Endothelial cell of umbilical vein (primary cell): ENCODE measurements around the gene TMPRSS4. TPM values are rescaled to one million over a fixed set of nuclear protein-coding genes. Genes with fewer than 3 reads are reported as not detected.

ENCODE experiments used
- BruUV-seq: library from RNA; stranded (reverse); fragments of 400-500 nt; replicated peaks from 2 replicates; lab custom pipeline; 2021; lab: Mats Ljungman, UMichigan
- CTCF ChIA-PET: fragments of 300-600, 350-600 bp; sonication (Branson Sonifier 250); formaldehyde crosslinking; loops from one replicate; lab custom pipeline; 2021; ENCODE audit warnings: antibody characterized with exemption, inconsistent platforms; lab: Charles Lee
- POLR2A ChIA-PET: fragments of 300-600, 350-600 bp; sonication (Branson Sonifier 250); formaldehyde crosslinking; loops from one replicate; lab custom pipeline; 2021; ENCODE audit warnings: antibody characterized with exemption, inconsistent platforms; lab: Charles Lee
- DNase-seq: peaks from one replicate; pipeline ENCODE4 v3.0.0-alpha.2; 2011; ENCODE audit warnings: low read depth, low spot score
- FAIRE-seq: peaks from 2 replicates; lab custom pipeline; 2011; peaks lifted over from hg19 to GRCh38; lab: Jason Lieb, UNC
- H2AFZ ChIP-seq: 2 replicates; pipeline ENCODE4 v1.6.0; 2012; ENCODE audit warnings: low read depth, low read length, control low read depth, inconsistent platforms
- H3K27ac ChIP-seq: 2 replicates; pipeline ENCODE4 v1.5.1; 2011; ENCODE audit warnings: low read depth, mild to moderate bottlenecking, control low read depth, low read length, moderate library complexity; ENCODE audit not compliant: insufficient read depth
- H3K27me3 ChIP-seq, 2 experiments: 2 replicates each; pipeline versions ENCODE4 v1.6.0 to v1.6.1; 2011; ENCODE audit warnings: low read length in 2 of 2, mixed read lengths in 1 of 2; ENCODE audit not compliant: control insufficient read depth in 2 of 2, insufficient read depth in 2 of 2
- H3K36me3 ChIP-seq, 2 experiments: 2 replicates in 1 of 2; 3 replicates in 1 of 2; pipeline ENCODE4 v1.5.1; 2011; ENCODE audit warnings: low read length in 2 of 2, mild to moderate bottlenecking in 1 of 2, moderate library complexity in 1 of 2; ENCODE audit not compliant: control insufficient read depth in 2 of 2, insufficient read depth in 2 of 2; ENCODE audit errors: extremely low read depth in 1 of 2
- H3K4me1 ChIP-seq: 3 replicates; pipeline ENCODE4 v1.5.1; 2011; ENCODE audit warnings: mild to moderate bottlenecking, low read length; ENCODE audit not compliant: control insufficient read depth, insufficient read depth; ENCODE audit errors: extremely low read depth
- H3K4me2 ChIP-seq: 2 replicates; pipeline ENCODE4 v1.6.1; 2011; ENCODE audit warnings: low read length, control low read depth, mixed read lengths; ENCODE audit not compliant: insufficient read depth
- H3K4me3 ChIP-seq, 3 experiments: fragments of 200-600 bp in 1 of 3; sonication (generic), shearing (Covaris generic) in 1 of 3; replicated peaks in 1 of 3; 2 replicates each; pipeline ENCODE4 v1.5.1; 2011 to 2016; ENCODE audit warnings: control low read depth in 3 of 3, low read length in 3 of 3, mild to moderate bottlenecking in 2 of 3, inconsistent platforms in 1 of 3, low read depth in 1 of 3, moderate library complexity in 1 of 3; ENCODE audit not compliant: insufficient read depth in 1 of 3
- H3K79me2 ChIP-seq: 2 replicates; pipeline ENCODE4 v1.6.0; 2012; ENCODE audit warnings: low read length, inconsistent platforms; ENCODE audit not compliant: control insufficient read depth, insufficient read depth
- H3K9ac ChIP-seq: replicated peaks from 2 replicates; pipeline ENCODE3; 2011; ENCODE audit warnings: low read length, control low read depth; ENCODE audit not compliant: insufficient read depth; ENCODE audit errors: extremely low read depth
- H3K9me1 ChIP-seq: replicated peaks from 3 replicates; pipeline ENCODE4 v1.6.0; 2011; ENCODE audit warnings: mild to moderate bottlenecking, low read length; ENCODE audit not compliant: control insufficient read depth, insufficient read depth; ENCODE audit errors: extremely low read depth
- H3K9me3 ChIP-seq: replicated peaks from 2 replicates; pipeline ENCODE4 v1.5.1; 2012; ENCODE audit warnings: low read length, inconsistent platforms; ENCODE audit not compliant: control insufficient read depth, insufficient read depth
- H4K20me1 ChIP-seq: replicated peaks from 2 replicates; pipeline ENCODE3; 2011; ENCODE audit warnings: mild to moderate bottlenecking, low read length; ENCODE audit not compliant: control insufficient read depth, insufficient read depth; ENCODE audit errors: extremely low read depth
- EZH2 ChIP-seq: IDR thresholded peaks from 2 replicates; pipeline ENCODE4 v1.6.1; 2012; ENCODE audit warnings: borderline replicate concordance, low read depth, mild to moderate bottlenecking, moderate library complexity, low read length, inconsistent platforms; ENCODE audit not compliant: severe bottlenecking
- FOS ChIP-seq: IDR thresholded peaks from 2 replicates; pipeline ENCODE4 v1.6.1; 2011; ENCODE audit warnings: mild to moderate bottlenecking, low read length, moderate library complexity, borderline replicate concordance; ENCODE audit not compliant: insufficient read depth
- GATA2 ChIP-seq: IDR thresholded peaks from 2 replicates; pipeline ENCODE4 v1.7.0; 2011; ENCODE audit warnings: low read depth, mild to moderate bottlenecking, moderate library complexity, mixed read lengths, low read length; ENCODE audit not compliant: insufficient read length, insufficient read depth
- JUN ChIP-seq: IDR thresholded peaks from 2 replicates; pipeline ENCODE4 v1.6.1; 2011; ENCODE audit warnings: borderline replicate concordance, low read depth; ENCODE audit not compliant: insufficient read length, insufficient read depth
- MYC ChIP-seq: IDR thresholded peaks from one replicate; pipeline ENCODE4 v1.6.1; 2011; ENCODE audit warnings: mild to moderate bottlenecking, low read depth, low read length
- POLR2A ChIP-seq: IDR thresholded peaks from 2 replicates; pipeline ENCODE4 v1.6.1; 2012; ENCODE audit warnings: low read depth, mild to moderate bottlenecking, control low read depth, low read length
- POLR2AphosphoS5 ChIP-seq: IDR thresholded peaks from 2 replicates; pipeline ENCODE4 v1.6.1; 2012; ENCODE audit warnings: low read depth, mild to moderate bottlenecking, control low read depth, low read length, moderate library complexity; ENCODE audit not compliant: insufficient read depth
- dilution Hi-C: fragments of 300-500 bp; cut with MboI; formaldehyde crosslinking; loops from one replicate; pipeline ENCODE4 v1.15.0; 2019; ENCODE audit warnings: low sequenced_read_pairs; ENCODE audit not compliant: extremely low pct_ligation_motif_present
- intact Hi-C: fragments of 100-400 bp; cut with micrococcal nuclease; formaldehyde crosslinking; loops from one replicate; pipeline ENCODE4 v1.10.0; 2022
- polyA plus RNA-seq, 4 experiments: library from polyadenylated mRNA; depleted of rRNA in 3 of 4; stranded (reverse) in 3 of 4; unstranded in 1 of 4; fragments of >200 nt; gene quantifications; 2 replicates each; pipeline versions ENCODE4 v1.2.1 to v1.2.3, GENCODE V29; 2011 to 2012; ENCODE audit warnings: missing spikeins in 1 of 4
- total RNA-seq: library from RNA; stranded (reverse); gene quantifications from 2 replicates; pipeline ENCODE4 v1.2.3, GENCODE V29; 2021
- TF ChIP-seq, protein P1 (sequence below): IDR thresholded peaks from 2 replicates; pipeline ENCODE4 v1.6.1; 2011; ENCODE audit not compliant: insufficient read depth, insufficient read length
- TF ChIP-seq, protein P2 (sequence below), 2 donors: IDR thresholded peaks; 1 replicate in 1 of 2; 2 replicates in 1 of 2; pipeline ENCODE4 v1.5.1; 2011; ENCODE audit warnings: low read length in 2 of 2, mild to moderate bottlenecking in 2 of 2, moderate library complexity in 2 of 2, control low read depth in 1 of 2, inconsistent platforms in 1 of 2, low read depth in 1 of 2; ENCODE audit not compliant: insufficient read depth in 1 of 2; ENCODE audit errors: extremely low read depth in 1 of 2

Gene TMPRSS4
- total and polyA plus RNA-seq, 2 donors (not counting 3 experiments of a cell fraction or from before 2014, with no cell fraction given), result not detected

DNA sequence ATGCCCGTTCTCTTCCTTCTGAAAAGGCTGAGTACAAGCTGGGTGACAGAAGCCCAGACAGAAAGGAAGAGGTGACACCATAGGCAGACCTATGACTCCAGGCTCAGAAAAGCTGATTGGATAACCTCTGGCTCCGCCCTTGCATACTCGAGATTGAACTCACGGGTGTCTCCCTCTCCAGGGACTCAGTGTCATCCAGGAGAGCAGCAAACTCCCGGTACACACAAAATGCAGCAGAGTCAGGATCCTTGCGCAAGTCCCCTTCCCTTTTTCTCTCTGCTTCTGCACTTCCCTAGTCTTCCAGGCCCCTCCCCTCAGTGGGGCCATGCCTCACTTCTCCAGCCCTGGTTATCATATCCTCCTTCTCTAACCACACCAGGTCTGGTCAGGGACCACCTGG is 65.9 kb downstream of the TMPRSS4 start:
- H4K20me1 ChIP-seq, result no peaks in the 10 kb centered on the region
- peaks cover 30 to 42% of the 10 kb centered on the region in 2 experiments for H3K27me3 ChIP-seq
- intact Hi-C loops, result no loop called here
- CTCF ChIA-PET, result interaction anchor here (1.0 to 7.6 kb wide), 7 partner anchors 9 to 211 kb away, joined by 3 to 112 read pairs (median 4); no protein-coding TSS in a partner anchor
- no peaks in the 10 kb centered on the region for H3K9me1 ChIP-seq
- BruUV-seq, result no TSS peak
- no peaks in the 10 kb centered on the region for H3K79me2 ChIP-seq
- no peak overlapping the region for H3K4me3 ChIP-seq
- FAIRE-seq, result no peak
- DNase-seq, result no peak
- POLR2A ChIA-PET, result no interaction called here
- H3K9me3 ChIP-seq, result no peaks in the 10 kb centered on the region
- H3K4me2 ChIP-seq, result no peak overlapping the region
- no peaks in the 10 kb centered on the region for H3K4me1 ChIP-seq
- H3K9ac ChIP-seq, result no peak overlapping the region
- H3K27ac ChIP-seq, result no peak overlapping the region
- H3K36me3 ChIP-seq, result no peaks in the 10 kb centered on the region
- TF ChIP-seq, protein P1, sequence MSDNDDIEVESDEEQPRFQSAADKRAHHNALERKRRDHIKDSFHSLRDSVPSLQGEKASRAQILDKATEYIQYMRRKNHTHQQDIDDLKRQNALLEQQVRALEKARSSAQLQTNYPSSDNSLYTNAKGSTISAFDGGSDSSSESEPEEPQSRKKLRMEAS, result no peak
- TF ChIP-seq, protein P2, sequence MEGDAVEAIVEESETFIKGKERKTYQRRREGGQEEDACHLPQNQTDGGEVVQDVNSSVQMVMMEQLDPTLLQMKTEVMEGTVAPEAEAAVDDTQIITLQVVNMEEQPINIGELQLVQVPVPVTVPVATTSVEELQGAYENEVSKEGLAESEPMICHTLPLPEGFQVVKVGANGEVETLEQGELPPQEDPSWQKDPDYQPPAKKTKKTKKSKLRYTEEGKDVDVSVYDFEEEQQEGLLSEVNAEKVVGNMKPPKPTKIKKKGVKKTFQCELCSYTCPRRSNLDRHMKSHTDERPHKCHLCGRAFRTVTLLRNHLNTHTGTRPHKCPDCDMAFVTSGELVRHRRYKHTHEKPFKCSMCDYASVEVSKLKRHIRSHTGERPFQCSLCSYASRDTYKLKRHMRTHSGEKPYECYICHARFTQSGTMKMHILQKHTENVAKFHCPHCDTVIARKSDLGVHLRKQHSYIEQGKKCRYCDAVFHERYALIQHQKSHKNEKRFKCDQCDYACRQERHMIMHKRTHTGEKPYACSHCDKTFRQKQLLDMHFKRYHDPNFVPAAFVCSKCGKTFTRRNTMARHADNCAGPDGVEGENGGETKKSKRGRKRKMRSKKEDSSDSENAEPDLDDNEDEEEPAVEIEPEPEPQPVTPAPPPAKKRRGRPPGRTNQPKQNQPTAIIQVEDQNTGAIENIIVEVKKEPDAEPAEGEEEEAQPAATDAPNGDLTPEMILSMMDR (IDR thresholded peaks at IDR 0.05; ENCODE audit: extremely low read depth in 1 of 2, insufficient read depth in 1 of 2, low read depth in 1 of 2, low read length in 2 of 2), result no peak
- TF ChIP-seq MYC (no peak), POLR2AphosphoS5 (no peak), POLR2A (no peak), FOS (no peak), JUN (no peak), EZH2 (no peak), GATA2 (no peak)
- dilution Hi-C loops, result no loop called here
- H2AFZ ChIP-seq, result no peak overlapping the region
